OCI-LY1 (cell line): ENCODE data around the gene SNX1.

Experiments
- H2AFZ ChIP-seq: fragments of 200-600 bp; sonication (generic), shearing (Covaris generic); 2 replicates; pipeline ENCODE4 v1.6.0; 2014; ENCODE audit warnings: antibody characterized with exemption, mild to moderate bottlenecking, low read length
- H3F3A ChIP-seq: fragments of 200-600 bp; sonication (generic), shearing (Covaris generic); 2 replicates; pipeline ENCODE4 v1.6.0; 2014; ENCODE audit warnings: mild to moderate bottlenecking, antibody characterized with exemption, low read length, moderate library complexity; ENCODE audit not compliant: insufficient read depth
- H3K27ac ChIP-seq: fragments of 200-600 bp; sonication (generic); 2 replicates; pipeline ENCODE4 v1.5.1; 2014; ENCODE audit warnings: low read length, mixed run types, mild to moderate bottlenecking, low read depth; ENCODE audit not compliant: poor library complexity, severe bottlenecking
- H3K27me3 ChIP-seq: fragments of 200-600 bp; sonication (generic); 2 replicates; pipeline ENCODE4 v1.6.0; 2014; ENCODE audit warnings: antibody characterized with exemption, mild to moderate bottlenecking, low read length, moderate library complexity; ENCODE audit not compliant: insufficient read depth
- H3K36me3 ChIP-seq: fragments of 200-600 bp; sonication (generic); 2 replicates; pipeline ENCODE4 v1.6.1; 2014; ENCODE audit warnings: mild to moderate bottlenecking, antibody characterized with exemption, low read length, moderate library complexity, mixed read lengths; ENCODE audit not compliant: insufficient read depth
- H3K4me1 ChIP-seq: fragments of 200-600 bp; sonication (generic); 2 replicates; pipeline ENCODE4 v1.5.1; 2014; ENCODE audit warnings: mild to moderate bottlenecking, low read length, moderate library complexity; ENCODE audit not compliant: insufficient read depth, severe bottlenecking
- H3K4me2 ChIP-seq: fragments of 200-600 bp; sonication (generic), shearing (Covaris generic); 2 replicates; pipeline ENCODE4 v1.6.1; 2014; ENCODE audit warnings: low read length
- H3K4me3 ChIP-seq: fragments of 200-600 bp; sonication (generic); 2 replicates; pipeline ENCODE4 v1.5.1; 2014; ENCODE audit warnings: low read length, low read depth, mild to moderate bottlenecking, mixed read lengths; ENCODE audit not compliant: poor library complexity, severe bottlenecking
- H3K79me2 ChIP-seq: fragments of 200-600 bp; shearing (Covaris generic); 2 replicates; pipeline ENCODE4 v1.6.1; 2016; ENCODE audit warnings: mixed run types, low read length, mixed read lengths; ENCODE audit not compliant: insufficient read depth
- H3K9ac ChIP-seq: fragments of 200-600 bp; sonication (generic), shearing (Covaris generic); 2 replicates; pipeline ENCODE4 v1.6.1; 2014; ENCODE audit warnings: mild to moderate bottlenecking, low read length, mixed read lengths
- H3K9me2 ChIP-seq: fragments of 200-600 bp; sonication (generic), shearing (Covaris generic); 2 replicates; pipeline ENCODE4 v1.6.1; 2014; ENCODE audit warnings: low read depth, mild to moderate bottlenecking, low read length, mixed read lengths
- H3K9me3 ChIP-seq: fragments of 200-600 bp; shearing (Covaris generic); 2 replicates; pipeline ENCODE4 v1.6.1; 2014; ENCODE audit warnings: low read length, mixed read lengths
- H4K20me1 ChIP-seq: fragments of 200-600 bp; sonication (generic), shearing (Covaris generic); 2 replicates; pipeline ENCODE4 v1.6.0; 2016; ENCODE audit warnings: mild to moderate bottlenecking, low read length; ENCODE audit not compliant: insufficient read depth
- CTCF ChIP-seq: fragments of 200-600 bp; sonication (generic), shearing (Covaris generic); IDR thresholded peaks from 2 replicates; pipeline ENCODE4 v1.5.1; 2017; ENCODE audit warnings: mild to moderate bottlenecking, antibody characterized with exemption, low read length, moderate library complexity, mixed read lengths
- EZH2 ChIP-seq: fragments of 200-600 bp; sonication (generic), shearing (Covaris generic); IDR thresholded peaks from 2 replicates; pipeline ENCODE4 v1.8.0; 2017; ENCODE audit warnings: borderline replicate concordance, mixed run types, mild to moderate bottlenecking, antibody characterized with exemption, low read length, moderate library complexity, mixed read lengths

The SNX1 gene

DNA sequence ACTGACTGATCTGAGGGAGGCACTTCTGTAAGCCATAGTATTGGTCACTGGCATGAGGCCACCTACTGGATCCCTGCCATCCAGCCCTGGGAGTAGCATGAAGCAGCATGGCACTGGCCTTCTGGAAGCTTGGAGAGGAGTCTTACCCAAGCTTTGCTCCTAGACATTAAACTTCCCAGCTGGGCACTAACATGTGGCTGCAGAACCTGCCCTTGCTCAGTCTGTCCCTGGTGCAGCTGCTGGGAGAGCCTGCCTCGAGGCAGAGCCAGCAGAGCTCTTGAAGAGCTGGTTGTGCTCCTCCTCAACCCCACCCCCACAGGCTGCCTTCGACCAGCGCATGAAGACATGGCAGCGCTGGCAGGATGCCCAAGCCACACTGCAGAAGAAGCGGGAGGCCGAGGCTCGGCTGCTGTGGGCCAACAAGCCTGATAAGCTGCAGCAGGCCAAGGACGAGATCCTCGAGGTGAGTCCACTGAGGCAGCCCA lies 38.6 kb downstream of the SNX1 start:
- no peaks in the 10 kb centered on the region for H4K20me1 ChIP-seq
- no peak overlapping the region for H3K4me3 ChIP-seq
- H3K79me2 ChIP-seq, result no peaks in the 10 kb centered on the region
- no peaks in the 10 kb centered on the region for H3K9me3 ChIP-seq
- H2AFZ ChIP-seq, result no peak overlapping the region
- H3K9me2 ChIP-seq, result no peaks in the 10 kb centered on the region
- no peak overlapping the region for H3K9ac ChIP-seq
- no peaks in the 10 kb centered on the region for H3F3A ChIP-seq
- H3K4me2 ChIP-seq, result no peak overlapping the region
- no peak overlapping the region for H3K27ac ChIP-seq
- no peaks in the 10 kb centered on the region for H3K27me3 ChIP-seq
- TF ChIP-seq CTCF, result no peak
- no peak for TF ChIP-seq EZH2
- no peaks in the 10 kb centered on the region for H3K4me1 ChIP-seq
- peaks cover 85% of the 10 kb centered on the region for H3K36me3 ChIP-seq

DNA sequence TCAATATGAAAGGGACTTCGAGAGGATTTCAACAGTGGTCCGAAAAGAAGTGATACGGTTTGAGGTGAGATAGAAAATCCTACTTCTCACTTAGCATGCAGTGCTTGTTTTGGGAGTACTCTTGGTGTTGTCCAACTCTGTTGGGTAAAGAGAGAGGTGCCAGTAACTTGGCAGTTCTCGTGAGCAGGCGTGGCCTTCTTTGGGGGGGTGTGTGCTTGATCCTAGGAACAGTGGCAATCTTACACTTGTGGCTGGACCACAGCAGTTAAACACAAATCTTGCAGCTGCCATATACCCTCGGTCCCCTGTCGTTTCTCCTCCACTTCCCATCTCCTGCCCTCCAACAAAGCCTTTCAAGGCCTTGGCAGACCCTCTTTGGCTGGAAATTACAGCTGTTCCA lies 40.6 kb downstream of the SNX1 start:
- Histone ChIP-seq H3K9ac (no peak overlapping the region), H3K36me3 (peaks cover 69% of the 10 kb centered on the region), H4K20me1 (no peaks in the 10 kb centered on the region), H2AFZ (no peak overlapping the region), H3K4me3 (no peak overlapping the region), H3K27ac (no peak overlapping the region), H3F3A (no peaks in the 10 kb centered on the region), H3K4me2 (no peak overlapping the region), H3K9me2 (no peaks in the 10 kb centered on the region), H3K9me3 (no peaks in the 10 kb centered on the region), H3K4me1 (no peaks in the 10 kb centered on the region), H3K27me3 (no peaks in the 10 kb centered on the region), H3K79me2 (no peaks in the 10 kb centered on the region)
- TF ChIP-seq EZH2 (no peak), CTCF (no peak)

DNA sequence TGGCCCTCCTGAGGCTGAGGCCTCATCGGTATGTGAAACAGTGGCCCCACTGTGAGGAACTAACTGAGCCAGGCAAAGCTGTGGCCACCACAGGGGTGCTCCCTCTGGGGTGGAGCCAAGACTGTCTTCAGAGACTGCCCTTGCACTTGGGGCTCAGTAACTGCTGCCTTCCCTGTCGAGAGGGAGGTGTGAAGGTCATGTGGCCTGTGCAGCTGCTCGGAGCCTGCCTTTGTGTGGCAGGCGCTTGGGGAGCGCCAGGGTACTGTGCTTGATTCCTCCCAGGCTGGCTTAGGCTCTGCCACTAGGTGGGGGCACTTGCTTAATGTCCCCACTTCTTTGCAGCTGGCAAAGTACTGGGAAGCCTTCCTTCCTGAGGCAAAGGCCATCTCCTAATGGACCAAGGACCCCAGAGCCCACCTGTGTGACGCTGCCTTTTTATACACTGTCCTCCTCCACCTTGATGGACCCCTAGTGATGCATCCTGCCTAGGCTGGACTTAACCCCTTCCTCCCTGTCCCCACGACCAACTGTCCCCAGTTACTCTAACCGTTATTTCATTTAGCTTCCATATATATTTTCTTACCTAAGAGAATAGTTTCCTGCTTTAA lies 41.5 kb downstream of the SNX1 start:
- H3K27ac ChIP-seq, result no peak overlapping the region
- H3K27me3 ChIP-seq, result no peaks in the 10 kb centered on the region
- no peak overlapping the region for H3K9ac ChIP-seq
- H3K4me3 ChIP-seq, result no peak overlapping the region
- H3K36me3 ChIP-seq, result peaks cover 63% of the 10 kb centered on the region
- H3K9me2 ChIP-seq, result no peaks in the 10 kb centered on the region
- H3F3A ChIP-seq, result no peaks in the 10 kb centered on the region
- no peaks in the 10 kb centered on the region for H3K4me1 ChIP-seq
- TF ChIP-seq EZH2 (no peak), CTCF (peak; percentile 21; the same call in 1 of the 2 replicates)
- no peaks in the 10 kb centered on the region for H3K79me2 ChIP-seq
- H2AFZ ChIP-seq, result no peak overlapping the region
- H3K9me3 ChIP-seq, result no peaks in the 10 kb centered on the region
- H4K20me1 ChIP-seq, result no peaks in the 10 kb centered on the region
- H3K4me2 ChIP-seq, result no peak overlapping the region
